Hematopoietic multipotent progenitor cell treated with erythropoietin and hydrocortisone succinate and interleukin-3 and kit ligand, for 4 days (in vitro differentiated cells): Measurements from ENCODE around the gene ZBTB7C.

ENCODE experiments used
- DNase-seq: peaks from one replicate; pipeline ENCODE4 v3.0.0-alpha.2; 2015

The ZBTB7C gene

GRCh38 chr18:48320639-48320945, 88.6 kb downstream of the ZBTB7C start:
- peak; percentile 47 for DNase-seq

DNA sequence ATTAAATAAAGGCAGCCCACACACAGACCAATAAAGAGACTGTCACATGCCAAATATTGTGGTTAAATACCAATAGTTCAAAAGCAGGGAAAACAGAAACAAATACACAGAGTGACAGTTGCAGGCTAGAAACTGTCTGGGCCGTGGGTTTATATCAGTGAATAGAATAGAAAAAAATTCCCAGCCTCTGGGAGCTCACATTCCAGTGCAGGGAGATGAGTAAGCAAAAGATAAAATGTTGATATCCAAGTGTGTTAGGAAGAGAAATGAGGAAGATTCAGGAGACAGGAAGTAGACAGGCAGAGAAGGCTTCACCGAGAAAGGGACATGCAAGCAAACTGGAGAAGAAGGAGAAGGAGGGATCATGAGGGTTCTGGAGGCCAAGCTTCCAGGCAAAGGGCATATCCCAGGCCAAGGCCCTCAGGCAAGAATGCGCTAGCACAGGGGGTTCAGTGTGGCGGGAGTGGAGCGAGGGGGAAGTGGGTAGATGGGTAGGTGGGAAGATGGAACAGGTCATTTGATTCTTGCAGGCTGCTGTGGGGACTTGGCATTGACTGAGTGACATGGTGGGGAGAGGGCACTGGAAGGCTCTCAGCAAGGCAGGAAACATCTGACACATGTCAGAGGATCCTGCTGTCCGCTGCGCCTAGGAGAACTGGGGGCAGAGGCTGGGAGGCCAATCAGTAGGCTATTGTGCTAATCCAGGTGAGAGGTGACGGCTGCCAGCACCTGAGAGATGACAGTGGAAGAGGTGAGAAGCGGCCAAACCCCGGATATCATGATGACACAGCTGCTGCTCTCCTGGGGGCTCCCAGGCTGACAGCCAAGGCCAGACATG, 89.2 kb downstream of the ZBTB7C start:
- no peak for DNase-seq

- no peak for DNase-seq
Observed at GRCh38 chr18:48318436-48318835, 90.7 kb downstream of the ZBTB7C start.

DNA sequence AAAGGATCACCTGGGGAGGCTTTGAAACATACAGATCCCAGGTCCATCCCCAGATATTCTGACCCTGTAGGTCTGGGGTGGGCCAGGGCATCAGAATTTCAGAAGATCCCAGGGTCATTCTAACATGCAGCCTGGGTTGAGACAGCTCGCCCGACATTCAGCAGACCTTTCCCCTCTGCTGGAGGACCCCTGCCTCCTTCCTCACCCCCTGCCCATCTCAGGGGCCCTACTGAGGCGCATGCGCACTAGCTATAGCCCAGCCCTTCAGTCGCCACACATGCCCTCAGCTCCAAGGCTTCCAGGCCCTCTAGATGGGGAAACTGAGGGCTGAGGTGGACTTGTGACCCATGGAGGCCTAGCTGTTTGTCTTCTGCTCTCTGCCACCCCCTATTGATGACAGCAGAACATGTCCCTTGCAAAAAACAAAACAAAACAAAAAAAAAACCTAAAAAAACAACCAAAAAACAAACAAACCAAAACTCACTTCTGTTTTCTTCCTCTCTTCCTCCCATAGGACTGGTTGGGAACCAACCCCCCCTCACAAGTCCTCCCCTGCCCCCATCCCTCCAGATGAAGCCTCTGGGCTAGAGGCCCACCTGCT, 91.3 kb downstream of the ZBTB7C start:
- DNase-seq = no peak

DNA sequence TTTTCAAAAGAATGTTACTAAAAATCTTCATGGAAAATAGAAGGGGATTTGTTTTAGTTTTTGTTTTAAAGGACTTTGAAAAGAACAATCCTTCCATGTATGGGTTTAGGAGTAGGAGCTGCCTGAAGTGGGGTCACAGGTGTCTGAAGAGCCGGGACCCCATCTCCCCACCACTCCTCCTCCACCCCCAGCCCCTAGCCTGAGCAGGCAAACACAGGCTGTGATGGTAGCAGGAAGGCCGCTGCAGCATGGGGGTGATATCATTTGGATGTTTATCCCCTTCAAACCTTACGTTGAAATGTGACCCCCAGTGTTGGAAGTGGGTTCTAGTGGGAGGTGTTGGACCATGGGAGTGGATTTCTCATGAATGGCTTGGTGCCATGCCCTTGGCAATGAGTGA, 93.0 kb downstream of the ZBTB7C start:
- no peak for DNase-seq

GRCh38 chr18:48314690-48315089, 94.5 kb downstream of the ZBTB7C start:
- no peak for DNase-seq

GRCh38 chr18:48313792-48314191, 95.4 kb downstream of the ZBTB7C start:
- DNase-seq = no peak

- DNase-seq = no peak
Observed at GRCh38 chr18:48312066-48312465, 97.1 kb downstream of the ZBTB7C start.

GRCh38 chr18:48310999-48311398, 98.2 kb downstream of the ZBTB7C start:
- no peak for DNase-seq

DNA sequence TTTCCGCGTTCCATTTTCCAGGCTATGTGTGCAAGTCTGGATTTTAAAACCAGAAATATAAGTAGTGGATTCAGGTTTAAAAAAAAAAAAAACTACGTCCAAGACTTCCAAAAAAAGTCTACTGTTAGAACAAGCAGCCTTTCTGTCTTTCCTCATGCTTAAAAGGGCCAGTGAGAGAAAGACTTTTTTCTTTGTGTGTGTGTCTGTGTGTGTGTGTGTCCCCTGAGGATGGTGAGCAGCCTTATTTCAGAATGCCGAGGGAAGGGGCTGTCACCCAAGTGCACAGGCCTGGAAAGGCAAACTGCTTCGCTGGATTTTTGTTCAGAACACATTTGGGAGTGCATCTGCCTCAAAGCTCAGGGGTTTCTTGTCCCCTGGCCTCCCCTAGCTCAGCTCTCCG, 98.8 kb downstream of the ZBTB7C start:
- no peak for DNase-seq

DNA sequence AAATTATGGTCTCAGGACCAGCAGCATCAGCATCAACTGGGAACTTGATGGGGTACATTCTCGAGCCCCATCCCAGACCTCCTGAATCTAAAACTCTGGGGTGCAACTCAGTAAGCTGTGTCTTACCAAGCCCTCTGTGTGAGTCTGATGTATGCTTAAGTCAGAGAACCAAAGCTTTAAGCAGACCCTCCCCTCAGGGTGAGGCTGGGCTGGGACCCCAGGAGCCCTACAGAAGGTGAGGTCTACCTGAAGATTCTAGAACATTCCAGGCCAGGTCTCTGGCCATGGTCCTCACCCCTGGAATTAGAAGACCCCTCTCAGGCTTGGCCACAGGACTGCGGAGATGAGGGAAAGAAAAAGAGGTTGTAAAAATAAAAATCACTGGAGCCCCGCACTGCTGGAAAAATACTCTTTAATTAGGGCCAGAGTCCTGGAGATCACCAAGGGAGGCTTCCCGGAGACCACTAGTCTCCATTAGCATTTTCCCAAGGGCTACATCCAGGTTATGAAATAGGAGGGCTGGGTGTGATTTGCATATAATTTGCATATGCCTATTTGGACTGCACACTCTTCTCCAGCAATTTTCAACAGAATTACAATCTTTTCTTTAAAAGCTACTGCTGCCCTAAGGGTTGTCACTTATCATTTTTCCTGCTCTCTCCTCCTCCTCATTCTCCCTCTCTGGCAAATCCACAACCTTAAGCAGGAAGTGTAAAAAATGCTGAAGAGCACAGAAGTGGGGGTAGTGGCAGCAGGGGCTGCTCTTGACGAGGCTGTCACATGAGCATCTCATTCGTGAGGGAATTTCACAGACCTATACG, 100.2 kb downstream of the ZBTB7C start:
- DNase-seq = no peak

DNA sequence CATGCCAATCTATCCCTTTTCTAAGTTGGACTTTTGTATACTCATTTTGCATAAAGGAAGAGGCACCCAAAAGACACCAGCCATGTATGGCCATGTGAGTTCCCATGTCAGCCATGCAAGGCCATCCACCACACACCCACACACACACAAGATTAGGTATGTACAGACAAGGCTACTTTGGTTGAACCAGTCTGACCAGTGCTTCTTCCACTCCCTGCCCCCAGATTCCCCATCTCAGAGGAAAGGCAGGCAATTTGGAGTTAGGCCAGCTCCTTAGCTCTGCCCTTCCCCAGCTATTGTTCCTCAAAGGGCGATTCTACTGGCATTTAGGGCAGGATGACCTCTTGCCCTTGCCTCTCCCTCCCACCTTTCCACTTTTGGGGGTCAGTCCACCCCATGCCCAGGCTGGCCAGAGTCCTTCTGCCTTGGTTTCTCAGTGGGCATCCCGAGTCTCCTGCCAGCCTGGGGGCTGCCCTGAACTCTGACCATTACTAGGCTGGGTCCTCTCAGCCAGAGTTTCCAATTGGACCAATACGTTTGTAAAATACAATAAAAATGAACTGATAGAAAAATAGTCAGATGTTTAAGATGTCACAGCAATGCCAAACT, 101.1 kb downstream of the ZBTB7C start:
- no peak for DNase-seq

DNA sequence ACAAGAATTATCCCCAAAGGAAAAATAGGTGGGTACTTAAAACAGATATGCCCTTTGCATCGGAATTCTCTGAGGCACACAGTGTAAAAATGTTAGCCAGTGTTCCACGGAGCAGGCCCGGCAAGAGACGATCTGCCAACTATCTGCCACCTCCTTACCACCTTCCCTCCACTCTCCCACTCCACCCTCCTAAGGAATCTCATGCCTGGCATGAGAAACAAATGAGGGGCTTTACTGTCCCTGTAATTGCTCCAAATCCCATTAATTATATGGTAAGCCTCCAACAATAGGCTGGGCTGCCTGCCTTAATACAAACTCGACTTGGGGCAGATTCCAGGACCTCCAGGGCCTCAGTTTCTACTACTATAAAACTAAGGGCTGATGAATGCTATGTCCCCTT, 102.3 kb downstream of the ZBTB7C start:
- DNase-seq = no peak

GRCh38 chr18:48304906-48305693, 104.1 kb downstream of the ZBTB7C start:
- no peak for DNase-seq

GRCh38 chr18:48303883-48304282, 105.3 kb downstream of the ZBTB7C start:
- no peak for DNase-seq

DNA sequence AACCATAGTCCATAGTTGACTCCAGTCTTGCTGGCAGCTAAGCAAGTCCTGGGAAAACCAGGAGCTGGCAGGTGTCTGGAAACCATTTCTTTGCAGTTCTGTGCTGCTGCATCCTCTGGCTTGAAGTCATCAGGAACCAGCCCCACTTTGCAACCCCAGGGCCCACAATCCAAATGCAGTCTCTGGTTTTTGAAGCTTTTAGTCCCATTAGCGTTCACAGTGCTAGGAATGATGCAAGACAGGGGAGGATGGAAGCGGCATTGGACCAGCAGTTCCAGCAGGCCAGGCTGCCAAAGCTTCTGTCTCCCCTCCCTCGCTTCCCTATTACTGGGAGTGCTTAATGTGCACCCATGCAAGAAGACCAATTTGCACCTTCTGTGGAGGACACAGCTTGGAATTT, 106.4 kb downstream of the ZBTB7C start:
- DNase-seq = no peak

- peak; percentile 86 for DNase-seq
Observed at GRCh38 chr18:48300463-48300961, 108.7 kb downstream of the ZBTB7C start.

DNA sequence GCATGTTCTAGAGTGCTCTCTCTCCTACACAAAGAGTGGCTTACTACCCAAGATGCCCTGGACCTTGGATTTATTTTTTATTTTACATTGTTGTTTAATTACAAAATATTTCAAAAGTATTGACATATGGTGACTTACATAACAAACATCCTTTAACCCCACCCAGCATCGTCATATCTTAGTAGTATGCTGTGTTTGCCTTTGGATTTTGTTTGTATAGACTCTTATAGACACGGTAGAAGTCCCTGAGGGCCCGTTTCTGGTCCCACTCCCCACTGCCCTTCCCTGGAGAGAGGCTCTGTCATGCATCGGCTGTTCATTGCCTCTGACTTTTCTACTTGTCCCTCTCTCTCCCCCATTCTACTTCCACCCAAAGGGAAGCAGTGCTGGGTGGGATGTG, 112.0 kb downstream of the ZBTB7C start:
- no peak for DNase-seq

- no peak for DNase-seq
Observed at GRCh38 chr18:48296581-48296980, 112.6 kb downstream of the ZBTB7C start.

GRCh38 chr18:48295586-48296311, 113.4 kb downstream of the ZBTB7C start:
- DNase-seq = peak; percentile 17

DNA sequence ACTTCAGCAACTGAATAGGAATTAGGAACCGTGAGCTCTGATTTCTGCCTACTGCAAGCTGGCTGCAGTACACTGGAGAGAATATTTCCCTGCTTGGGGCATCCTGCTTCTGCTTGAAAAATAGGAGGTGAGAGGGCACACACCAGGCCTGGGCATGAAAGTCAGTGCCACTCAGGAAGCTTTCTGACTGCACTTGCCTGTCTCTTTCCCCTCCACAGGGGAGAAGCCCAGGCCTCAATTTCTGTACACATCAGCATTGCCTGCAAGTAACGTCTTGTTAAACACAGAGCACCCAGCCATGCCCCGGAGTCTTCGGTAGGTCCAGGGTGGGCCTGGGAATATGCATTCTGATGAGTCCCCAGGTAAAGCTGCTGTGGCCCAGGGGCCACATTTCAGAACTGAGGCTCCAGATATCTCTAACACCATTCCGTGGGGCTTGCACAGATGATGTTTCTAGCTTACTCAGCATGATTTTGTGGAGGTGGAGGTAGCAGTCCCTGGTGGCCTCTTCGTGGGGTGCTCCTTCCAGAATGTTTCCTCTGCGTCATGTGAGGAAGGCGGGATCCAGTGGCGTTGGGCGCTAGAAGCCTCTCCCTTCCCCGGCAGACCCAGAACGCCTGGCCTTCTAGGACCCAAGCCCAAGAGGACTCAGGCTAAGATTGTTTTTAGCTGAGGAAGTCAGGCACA, 114.1 kb downstream of the ZBTB7C start:
- no peak for DNase-seq
